GM20431 (cell line): ENCODE measurements around the gene ATG7.
"Not testable (repeated sequence)": the region's sequence is repeated elsewhere in the genome, so short reads cannot be mapped to it uniquely, and the experiment has no call there.

ENCODE experiments used
- in situ Hi-C: fragments of 300-500 bp; cut with MseI, MboI; formaldehyde crosslinking; loops from one replicate; pipeline ENCODE4 v1.15.0; 2020; ENCODE audit warnings: low sequenced_read_pairs; ENCODE audit not compliant: unreplicated experiment

The ATG7 gene

GRCh38 chr3:11568503-11569155, 296.4 kb downstream of the ATG7 start:
- in situ Hi-C loops, result no loop called here

- in situ Hi-C loops, result no loop called here
These were observed 297.1 kb downstream of the ATG7 start for GRCh38 chr3:11569156-11569741.

GRCh38 chr3:11570251-11570650, 298.1 kb downstream of the ATG7 start:
- in situ Hi-C loops, result no loop called here

GRCh38 chr3:11570789-11571495, 298.7 kb downstream of the ATG7 start:
- in situ Hi-C loops, result no loop called here

- in situ Hi-C loops, result not testable (repeated sequence)
These were observed 300.5 kb downstream of the ATG7 start for GRCh38 chr3:11572660-11573059.

- in situ Hi-C loops, result no loop called here
These were observed 302.9 kb downstream of the ATG7 start for GRCh38 chr3:11574981-11575669.

GRCh38 chr3:11575677-11576076, 303.5 kb downstream of the ATG7 start:
- in situ Hi-C loops, result no loop called here

- in situ Hi-C loops, result no loop called here
These were observed 304.3 kb downstream of the ATG7 start for GRCh38 chr3:11576453-11576852.

- in situ Hi-C loops, result no loop called here
These were observed 306.0 kb downstream of the ATG7 start for GRCh38 chr3:11578169-11578568.

- in situ Hi-C loops, result no loop called here
These were observed 308.4 kb downstream of the ATG7 start for GRCh38 chr3:11580645-11581044.

- in situ Hi-C loops, result no loop called here
These were observed 309.3 kb downstream of the ATG7 start for GRCh38 chr3:11581237-11582190.

GRCh38 chr3:11582191-11582968, 310.2 kb downstream of the ATG7 start:
- in situ Hi-C loops, result no loop called here

GRCh38 chr3:11583235-11583634, 311.0 kb downstream of the ATG7 start:
- in situ Hi-C loops, result no loop called here

- in situ Hi-C loops, result no loop called here
These were observed 311.4 kb downstream of the ATG7 start for GRCh38 chr3:11583638-11584046.

- in situ Hi-C loops, result no loop called here
These were observed 312.4 kb downstream of the ATG7 start for GRCh38 chr3:11584570-11584969.

GRCh38 chr3:11587766-11588165, 315.6 kb downstream of the ATG7 start:
- in situ Hi-C loops, result no loop called here

GRCh38 chr3:11588338-11588737, 316.1 kb downstream of the ATG7 start:
- in situ Hi-C loops, result no loop called here

GRCh38 chr3:11588755-11589154, 316.6 kb downstream of the ATG7 start:
- in situ Hi-C loops, result no loop called here

GRCh38 chr3:11589706-11590105, 317.5 kb downstream of the ATG7 start:
- in situ Hi-C loops, result no loop called here
